Measurements from ENCODE around the gene RPL36. TPM values are rescaled to one million over a fixed set of nuclear protein-coding genes. Genes with fewer than 3 reads are reported as not detected.
"Not testable (repeated sequence)": the region's sequence is repeated elsewhere in the genome, so short reads cannot be mapped to it uniquely, and the experiment has no call there.

The RPL36 gene
- total RNA-seq, 1 donor from 2014 or later = 435 TPM

DNA sequence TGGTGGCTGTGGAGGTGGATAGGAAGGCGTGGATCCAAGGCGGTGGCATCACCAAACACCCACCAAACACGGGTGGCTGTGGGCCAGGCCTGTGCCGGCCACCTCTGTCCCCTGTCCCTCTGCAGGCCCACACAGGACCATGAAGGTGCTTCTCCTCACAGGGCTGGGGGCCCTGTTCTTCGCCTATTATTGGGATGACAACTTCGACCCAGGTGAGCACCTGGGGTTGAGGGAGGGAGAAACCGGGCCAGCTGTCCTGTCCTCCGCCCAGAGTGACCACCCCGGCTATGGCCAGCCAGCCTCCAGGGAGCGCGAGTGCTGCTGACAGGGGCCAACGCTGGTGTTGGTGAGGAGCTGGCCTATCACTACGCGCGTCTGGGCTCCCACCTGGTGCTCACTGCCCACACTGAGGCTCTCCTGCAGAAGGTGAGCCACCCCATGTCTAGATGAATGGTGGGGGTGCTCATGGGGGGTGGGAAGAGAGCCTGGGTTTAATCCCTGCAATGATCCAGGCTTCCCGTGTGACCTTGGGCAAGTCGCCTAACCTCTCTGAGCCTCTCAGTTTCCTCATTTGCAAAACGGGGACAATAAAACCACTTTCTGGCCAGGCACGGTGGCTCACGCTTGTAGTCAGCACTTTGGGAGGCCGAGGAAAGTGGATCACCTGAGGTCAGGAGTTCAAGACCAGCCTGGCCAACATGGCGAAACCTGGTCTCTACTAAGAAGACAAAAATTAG is 5.2 kb upstream of the RPL36 start:
- intact Hi-C loops (cut with DNase I) = loop anchor here (5.0 kb wide), 1 partner anchor 37 kb away; the partner anchor contains the start of genes CATSPERD and LONP1
- DNase-seq (ENCODE audit: missing footprints) = peak; percentile 17
- no peak for ATAC-seq

DNA sequence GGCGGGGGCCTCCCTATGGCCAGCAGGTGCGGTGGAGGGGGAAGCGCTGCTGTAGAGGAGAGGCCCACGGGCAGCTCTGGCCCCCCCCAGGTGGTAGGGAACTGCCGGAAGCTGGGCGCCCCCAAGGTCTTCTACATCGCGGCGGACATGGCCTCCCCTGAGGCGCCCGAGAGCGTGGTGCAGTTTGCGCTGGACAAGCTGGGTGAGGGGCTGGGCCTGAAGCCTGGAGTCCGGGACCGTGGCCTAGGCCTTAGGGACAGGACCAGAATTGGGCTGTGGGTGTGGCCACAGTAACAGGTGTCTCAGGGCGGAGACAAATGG is 3.8 kb upstream of the RPL36 start:
- peak; percentile 81 for DNase-seq (ENCODE audit: missing footprints)
- ATAC-seq = no peak
- intact Hi-C loops (cut with DNase I) = no loop called here

DNA sequence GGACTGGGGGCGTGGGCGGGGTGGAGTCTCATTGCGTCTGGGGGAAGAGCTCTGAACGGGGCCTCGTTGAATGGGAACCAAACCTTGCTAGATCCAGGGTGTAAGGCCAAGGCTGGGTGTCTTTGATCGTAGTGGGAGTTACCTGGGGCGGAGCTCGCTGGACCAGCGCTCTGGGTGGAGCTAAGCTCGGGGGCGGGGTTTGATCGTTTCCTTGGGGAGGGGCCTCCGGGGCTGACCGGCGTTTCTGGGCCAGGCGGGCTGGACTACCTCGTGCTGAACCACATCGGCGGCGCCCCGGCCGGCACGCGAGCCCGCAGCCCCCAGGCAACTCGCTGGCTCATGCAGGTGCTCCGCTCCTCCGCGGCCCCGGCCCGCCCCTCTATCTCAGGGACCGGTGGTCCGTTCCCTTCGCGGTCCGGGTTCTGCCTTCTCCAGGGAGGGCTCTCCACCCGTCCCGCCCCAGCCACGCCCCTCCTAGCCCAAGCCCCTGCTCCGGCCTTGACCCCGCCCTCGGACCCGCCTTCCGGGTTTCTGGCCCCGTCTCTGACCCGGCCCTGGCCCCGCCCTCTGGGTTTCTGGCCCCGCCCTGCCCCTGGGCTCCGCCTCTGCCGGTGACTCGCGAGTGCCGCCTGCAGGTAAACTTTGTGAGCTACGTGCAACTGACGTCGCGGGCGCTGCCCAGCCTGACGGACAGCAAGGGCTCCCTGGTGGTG is 3.3 kb upstream of the RPL36 start:
- ATAC-seq (peak; percentile 87), DNase-seq (ENCODE audit: missing footprints) (peak; percentile 99)
- intact Hi-C loops (cut with DNase I) = no loop called here

DNA sequence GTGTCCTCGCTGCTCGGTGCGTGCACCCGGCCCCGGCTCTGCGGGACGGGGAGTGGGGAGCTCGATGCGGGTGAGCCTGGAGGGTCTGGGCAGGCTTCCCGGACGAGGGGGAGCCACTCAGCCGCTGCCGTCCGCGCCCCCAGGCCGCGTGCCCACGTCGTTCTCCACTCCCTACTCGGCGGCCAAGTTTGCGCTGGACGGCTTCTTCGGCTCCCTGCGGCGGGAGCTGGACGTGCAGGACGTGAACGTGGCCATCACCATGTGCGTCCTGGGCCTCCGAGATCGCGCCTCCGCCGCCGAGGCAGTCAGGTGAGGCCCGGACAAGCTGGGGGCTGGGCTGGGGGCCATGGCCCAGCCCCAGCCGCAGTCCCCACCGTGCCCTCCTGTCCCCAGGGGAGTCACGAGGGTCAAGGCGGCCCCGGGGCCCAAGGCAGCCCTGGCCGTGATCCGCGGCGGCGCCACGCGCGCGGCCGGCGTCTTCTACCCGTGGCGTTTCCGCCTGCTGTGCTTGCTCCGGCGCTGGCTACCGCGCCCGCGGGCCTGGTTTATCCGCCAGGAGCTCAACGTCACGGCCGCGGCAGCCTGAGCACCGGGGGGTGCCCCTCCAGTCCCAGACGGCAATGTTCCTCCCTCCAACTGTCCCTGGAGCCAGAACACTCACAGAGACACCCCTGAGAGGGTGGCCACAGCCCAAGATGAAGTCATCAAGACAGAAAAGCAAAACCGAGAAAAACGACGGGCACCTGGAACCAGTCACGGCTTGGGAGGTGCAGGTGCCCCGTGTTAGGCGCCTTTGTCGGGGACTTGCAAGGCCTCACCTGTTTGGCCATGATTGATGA is 2.5 kb upstream of the RPL36 start:
- intact Hi-C loops (cut with DNase I) = no loop called here
- DNase-seq (ENCODE audit: missing footprints) = peak; percentile 79
- ATAC-seq = no peak

DNA sequence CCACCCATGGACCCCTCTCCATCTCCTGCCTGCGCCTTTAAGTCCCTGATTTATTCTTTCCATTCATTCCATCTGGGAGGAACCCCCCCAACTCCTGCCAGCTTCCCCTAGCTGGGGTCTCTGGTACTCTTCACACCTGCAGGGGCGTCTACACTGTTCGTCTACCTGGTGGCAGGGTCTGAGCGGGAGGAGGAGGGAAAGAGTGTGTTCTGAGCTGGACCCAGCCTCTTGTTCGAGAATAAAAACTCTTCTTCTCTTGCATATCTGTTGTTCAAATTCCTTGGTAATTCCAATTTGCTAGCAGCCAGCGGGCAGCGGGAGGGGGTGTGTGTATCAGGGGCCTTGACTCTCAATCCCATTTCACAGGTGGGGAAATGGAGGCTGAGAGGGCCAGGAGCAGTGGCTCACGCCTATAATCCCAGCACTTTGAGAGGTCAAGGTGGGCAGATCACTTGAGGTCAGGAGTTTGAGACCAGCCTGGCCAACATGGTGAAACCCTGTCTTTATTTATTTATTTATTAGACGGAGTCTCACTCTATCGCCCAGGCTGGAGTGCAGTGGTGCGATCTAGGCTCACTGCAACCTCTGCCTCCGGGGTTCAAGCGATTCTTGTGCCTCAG is 1.7 kb upstream of the RPL36 start:
- ATAC-seq; intact Hi-C loops (cut with DNase I); DNase-seq (ENCODE audit: missing footprints): not testable (repeated sequence)

DNA sequence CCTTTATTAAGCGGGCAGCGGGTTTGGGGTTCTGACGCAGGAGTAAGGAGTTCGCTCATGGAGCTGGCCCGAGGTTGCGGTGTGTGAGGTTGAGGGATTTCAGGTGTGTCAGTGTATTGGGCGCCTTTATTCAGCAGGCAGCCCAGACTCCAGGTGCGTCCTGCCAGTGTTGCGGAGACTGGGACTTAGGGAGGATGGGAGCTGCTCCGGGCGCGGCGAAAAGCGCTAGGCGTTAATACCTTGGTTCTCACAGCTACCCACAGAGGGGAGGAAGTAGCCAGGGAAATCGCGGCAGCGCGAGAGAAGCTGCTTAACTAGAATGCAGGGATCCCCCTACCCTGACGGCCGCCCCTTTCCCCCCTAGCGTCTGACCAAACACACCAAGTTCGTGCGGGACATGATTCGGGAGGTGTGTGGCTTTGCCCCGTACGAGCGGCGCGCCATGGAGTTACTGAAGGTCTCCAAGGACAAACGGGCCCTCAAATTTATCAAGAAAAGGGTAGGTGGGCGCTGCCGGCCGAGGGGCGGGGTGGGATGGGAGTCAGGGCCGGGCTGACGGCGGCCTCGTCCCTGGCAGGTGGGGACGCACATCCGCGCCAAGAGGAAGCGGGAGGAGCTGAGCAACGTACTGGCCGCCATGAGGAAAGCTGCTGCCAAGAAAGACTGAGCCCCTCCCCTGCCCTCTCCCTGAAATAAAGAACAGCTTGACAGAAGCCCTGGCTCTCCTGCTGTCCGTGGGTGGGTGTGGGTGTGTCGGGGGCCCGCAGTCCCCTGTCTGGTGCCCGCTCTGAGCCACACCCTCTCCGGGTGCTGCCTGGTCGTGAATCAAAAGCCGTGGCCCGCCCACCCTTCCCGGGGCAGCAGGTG is 1.1 kb downstream of the RPL36 start:
- ATAC-seq = peak; percentile 20
- DNase-seq (ENCODE audit: missing footprints) = peak; percentile 86
- intact Hi-C loops (cut with DNase I) = loop anchor here (2.0 kb wide), 1 partner anchor 28 kb away; no protein-coding TSS in a partner anchor

DNA sequence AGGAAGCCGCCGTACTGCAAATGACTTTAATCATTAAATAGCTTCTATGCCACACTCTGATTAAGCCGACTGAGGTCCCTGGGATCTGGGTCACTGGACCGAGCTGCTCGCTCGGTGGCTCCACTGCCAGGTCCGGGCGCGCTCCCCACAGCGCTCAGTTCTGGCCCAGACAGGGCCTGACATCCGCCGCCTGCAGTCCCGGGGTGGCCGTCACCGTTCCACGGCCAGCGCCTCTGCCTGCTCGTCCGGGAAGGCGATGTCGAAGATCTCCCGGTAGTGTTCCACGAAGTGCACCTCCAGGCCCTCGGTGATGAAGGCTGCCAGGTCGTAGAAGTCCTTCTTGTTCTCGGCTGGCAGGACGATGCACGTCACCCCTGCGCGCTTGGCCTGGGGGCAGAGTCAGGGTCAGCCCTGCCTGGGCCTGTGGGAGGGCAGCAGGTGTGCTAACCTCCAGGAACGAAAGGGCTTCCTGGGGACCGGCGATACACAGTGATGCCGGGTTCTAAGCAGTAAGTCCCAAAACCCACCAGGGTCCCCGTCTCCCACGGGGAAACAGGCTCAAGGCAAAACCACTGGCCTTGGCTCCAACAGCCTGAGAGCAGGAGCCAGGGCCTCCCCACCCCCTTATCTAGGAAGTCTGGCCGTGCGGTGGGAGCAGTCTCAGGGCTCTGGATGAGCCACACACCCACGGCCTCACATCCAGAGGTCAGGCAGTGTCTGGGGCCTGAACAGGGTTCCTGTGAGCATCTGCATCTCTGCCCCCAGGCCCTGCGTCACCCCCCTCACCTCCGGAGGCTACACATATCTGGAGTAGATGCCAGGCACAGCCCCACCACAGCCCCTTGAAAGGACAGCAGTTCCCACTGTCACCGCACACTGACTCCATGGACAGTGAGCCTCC is 2.0 kb downstream of the RPL36 start:
- no peak for ATAC-seq
- no peak for DNase-seq (ENCODE audit: missing footprints)
- intact Hi-C loops (cut with DNase I) = loop anchor here (2.0 kb wide), 1 partner anchor 27 kb away; no protein-coding TSS in a partner anchor

DNA sequence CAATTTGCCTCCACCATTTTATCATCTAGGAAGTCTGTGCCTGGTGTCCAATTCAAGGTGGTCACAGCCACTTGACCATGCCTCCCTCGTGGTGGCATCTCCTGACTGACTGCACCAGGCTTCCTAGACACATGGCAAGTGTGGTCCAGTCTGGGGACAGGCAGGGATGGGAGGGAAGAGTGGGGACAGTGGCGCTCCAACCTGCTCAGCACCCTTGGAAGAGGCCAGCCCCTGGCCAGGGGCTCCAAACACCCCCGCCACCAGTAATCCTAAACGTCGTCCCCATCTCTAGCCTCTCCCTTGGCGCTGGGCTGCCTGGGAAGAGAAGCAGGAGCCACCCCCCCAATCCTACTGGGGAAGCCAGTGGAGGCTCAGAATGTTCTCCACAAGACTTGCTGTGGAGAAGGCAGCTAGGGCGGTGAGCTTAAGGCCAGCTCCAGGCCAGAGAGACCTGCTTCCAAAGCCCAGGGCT is 2.7 kb downstream of the RPL36 start:
- DNase-seq (ENCODE audit: missing footprints) = no peak
- no peak for ATAC-seq
- intact Hi-C loops (cut with DNase I) = no loop called here

DNA sequence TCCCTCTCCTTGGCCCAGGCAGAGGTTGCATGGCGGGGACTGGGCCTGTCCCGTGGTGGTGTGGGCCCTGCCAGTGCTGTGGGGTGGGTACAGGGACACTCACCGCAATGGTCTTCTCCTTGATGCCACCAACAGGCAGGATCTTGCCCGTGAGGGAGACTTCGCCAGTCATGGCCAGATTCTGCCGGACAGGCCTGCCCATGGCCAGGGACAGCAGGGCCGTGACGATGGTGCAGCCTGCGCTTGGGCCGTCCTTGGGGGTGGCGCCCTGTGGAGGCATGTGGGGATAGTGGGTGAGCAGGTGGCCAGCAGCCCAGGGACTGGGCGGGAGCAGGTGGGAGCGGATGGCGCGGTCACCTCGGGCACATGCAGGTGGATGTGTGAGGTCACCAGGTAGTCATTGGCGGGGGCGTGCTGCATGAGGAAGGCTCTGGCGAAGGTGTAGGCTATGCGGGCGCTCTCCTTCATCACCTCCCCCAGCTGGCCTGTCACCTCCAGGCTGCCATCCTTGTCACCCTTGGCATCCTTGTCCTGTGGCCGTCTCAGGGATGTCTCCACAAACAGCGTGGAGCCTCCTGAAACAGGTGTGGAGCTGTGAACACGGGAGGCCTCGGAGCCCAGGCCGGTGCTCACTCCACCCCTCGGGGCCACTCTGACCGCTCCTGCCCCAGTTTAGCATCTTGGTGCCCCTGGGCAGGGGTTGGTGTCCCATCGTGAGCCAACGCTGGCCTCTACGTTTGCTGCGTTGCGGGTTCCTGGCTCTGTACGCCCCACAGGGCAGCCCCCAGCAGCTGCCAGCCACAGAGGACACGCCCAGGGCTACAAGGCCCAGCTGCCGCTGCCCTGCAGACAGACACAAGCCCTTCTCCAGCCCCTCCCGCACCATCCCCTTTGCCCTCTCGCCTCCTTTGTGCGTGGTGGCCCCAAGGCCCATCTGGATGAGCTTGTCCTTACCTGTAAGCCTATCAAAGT is 3.4 kb downstream of the RPL36 start:
- DNase-seq (ENCODE audit: missing footprints) (no peak), ATAC-seq (no peak)
- intact Hi-C loops (cut with DNase I) = no loop called here

DNA sequence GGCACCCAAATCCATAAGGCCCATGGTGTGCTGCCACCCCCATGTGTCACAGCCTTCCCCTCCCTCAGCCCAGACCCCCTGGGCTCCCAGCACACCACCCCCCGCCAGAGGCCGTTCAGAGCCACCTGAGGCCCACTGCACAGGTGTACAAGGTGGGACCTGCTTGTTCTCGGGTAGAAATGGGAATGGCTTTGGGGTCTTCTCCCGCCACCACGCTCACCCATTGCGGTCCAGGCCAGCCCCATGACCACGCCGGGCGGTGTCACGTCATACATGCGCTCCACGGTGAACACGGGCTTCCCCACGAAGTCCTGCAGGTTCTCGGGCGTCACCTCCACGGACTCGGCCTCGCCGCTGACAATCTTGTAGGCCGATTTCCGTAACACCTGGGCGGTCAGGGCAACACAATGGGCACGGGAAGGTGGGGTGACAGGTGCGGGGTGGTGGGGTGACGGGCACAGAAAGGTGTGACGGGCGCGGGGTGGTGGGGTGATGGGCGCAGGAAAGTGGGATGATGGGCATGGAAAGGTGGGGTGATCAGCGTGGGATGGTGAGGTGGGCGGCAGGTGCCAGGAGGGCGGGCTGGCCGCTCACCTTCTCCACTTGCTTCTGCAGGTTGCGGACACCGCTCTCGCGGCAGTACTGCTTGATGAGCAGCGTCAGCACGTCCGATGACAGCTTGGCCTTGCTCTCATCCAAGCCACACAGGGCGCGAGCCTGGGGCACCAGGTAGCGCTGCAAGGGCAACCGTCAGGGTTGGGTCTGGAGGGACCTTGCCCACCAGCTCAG is 4.3 kb downstream of the RPL36 start:
- no peak for DNase-seq (ENCODE audit: missing footprints)
- intact Hi-C loops (cut with DNase I) = no loop called here
- no peak for ATAC-seq

DNA sequence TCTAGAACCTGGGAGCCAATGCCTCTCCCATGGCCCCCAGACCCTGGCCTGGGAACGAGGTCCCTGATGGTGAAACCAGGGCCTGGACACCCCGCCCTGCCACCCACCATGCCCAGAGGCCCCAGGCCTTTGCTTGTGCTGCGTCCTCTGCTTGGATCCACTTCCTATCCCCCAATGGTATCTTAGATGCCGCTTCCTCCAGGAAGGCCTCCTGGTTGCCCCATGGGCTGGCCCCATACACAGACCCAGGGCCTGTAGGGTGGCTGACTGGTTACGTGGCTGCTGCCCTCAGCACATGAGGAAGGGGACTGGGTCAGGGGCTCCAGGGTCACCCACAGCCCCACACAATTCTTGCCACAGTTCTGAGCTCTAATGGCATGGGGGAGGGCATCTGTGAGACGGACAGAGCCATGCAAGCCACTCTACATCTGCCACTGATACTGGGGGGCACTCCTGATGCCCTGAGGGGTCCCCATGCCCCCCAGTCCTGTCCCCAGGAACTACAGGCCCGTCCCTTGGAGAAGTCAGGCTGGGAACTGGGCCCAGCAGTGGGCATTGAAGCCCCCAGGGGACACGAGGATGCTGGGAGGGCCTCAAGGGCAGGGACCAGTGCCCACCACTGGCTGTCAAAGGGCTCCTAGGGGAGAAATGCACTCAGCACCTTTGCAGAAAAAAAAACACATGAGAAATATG is 5.0 kb downstream of the RPL36 start:
- intact Hi-C loops (cut with DNase I) = no loop called here
- no peak for DNase-seq (ENCODE audit: missing footprints)
- no peak for ATAC-seq

DNA sequence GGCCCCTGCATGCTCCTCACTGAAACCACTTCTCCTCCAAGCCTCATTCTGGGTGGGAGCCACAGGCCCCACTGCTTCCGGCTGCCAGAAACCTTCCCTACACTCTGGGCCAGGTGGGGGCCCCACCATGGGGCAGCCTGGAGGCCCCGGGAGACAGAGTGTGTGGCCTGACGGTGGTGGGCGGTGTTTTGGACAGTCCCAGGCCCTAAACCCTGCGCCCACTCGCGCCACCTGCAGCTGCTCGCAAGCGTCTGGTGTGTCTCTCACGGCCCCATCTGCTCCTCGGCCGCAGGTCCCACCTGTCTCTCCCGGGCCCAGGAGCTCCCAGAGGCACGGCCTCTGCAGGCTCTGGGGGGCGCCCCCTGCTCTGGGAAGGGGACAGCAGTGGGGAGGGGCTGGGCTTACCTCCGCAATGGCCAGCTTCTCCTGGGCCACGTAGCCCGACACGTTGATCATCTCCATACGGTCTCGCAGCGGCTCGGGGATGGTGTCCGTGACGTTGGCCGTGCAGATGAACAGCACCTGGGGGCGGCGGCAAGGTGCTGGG is 5.6 kb downstream of the RPL36 start:
- DNase-seq (ENCODE audit: missing footprints) (no peak), ATAC-seq (no peak)
- intact Hi-C loops (cut with DNase I) = no loop called here

DNA sequence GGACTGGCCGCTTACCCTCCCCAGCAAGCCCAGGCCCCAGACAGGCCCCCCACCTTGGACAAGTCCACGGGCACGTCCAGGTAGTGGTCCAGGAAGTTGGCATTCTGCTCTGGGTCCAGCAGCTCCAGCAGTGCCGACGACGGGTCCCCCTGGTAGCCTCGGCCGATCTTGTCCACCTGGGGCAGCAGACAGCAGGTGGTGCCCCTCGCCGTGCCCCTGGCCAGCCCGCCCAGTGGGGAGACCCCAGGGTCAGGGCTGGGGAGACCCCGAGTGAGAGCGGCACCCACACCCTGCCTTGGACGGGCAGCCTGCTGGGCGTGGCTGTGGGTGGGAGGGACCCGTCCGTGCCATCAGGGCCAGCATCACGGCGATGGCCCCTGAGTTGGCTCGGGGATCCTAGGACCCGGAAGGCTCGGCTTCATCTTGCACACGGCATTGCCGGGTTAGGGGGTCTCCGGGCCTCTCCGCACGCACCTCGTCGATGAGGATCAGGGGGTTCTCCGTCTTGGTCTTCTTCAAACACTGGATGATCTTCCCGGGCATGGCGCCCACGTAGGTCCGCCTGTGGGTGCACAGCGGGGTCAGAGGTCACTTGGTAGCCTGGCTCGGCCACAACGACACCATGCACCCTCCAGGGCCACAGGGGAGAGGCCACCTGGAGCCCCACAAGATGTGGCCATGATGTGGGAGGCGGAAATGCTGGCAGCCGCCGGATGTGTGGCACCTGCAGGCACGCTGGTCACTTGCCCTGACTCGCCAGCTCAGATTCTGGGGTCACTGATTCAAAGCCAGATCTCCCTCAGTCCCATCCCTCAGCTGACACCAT is 6.3 kb downstream of the RPL36 start:
- no peak for ATAC-seq
- intact Hi-C loops (cut with DNase I) = no loop called here
- no peak for DNase-seq (ENCODE audit: missing footprints)
